Non-pigmented ciliary epithelial cell (primary cell): ENCODE measurements around the gene SFT2D3.
"Not testable (repeated sequence)": the region's sequence is repeated elsewhere in the genome, so short reads cannot be mapped to it uniquely, and the experiment has no call there.

Source experiments
- DNase-seq: peaks from one replicate; pipeline ENCODE4 v3.0.0-alpha.2; 2010; ENCODE audit warnings: low read depth

SFT2D3 gene

GRCh38 chr2:127743477-127744026 is 42.3 kb downstream of the SFT2D3 start:
- DNase-seq: no peak

GRCh38 chr2:127747621-127748020 is 46.3 kb downstream of the SFT2D3 start:
- no peak for DNase-seq

DNA sequence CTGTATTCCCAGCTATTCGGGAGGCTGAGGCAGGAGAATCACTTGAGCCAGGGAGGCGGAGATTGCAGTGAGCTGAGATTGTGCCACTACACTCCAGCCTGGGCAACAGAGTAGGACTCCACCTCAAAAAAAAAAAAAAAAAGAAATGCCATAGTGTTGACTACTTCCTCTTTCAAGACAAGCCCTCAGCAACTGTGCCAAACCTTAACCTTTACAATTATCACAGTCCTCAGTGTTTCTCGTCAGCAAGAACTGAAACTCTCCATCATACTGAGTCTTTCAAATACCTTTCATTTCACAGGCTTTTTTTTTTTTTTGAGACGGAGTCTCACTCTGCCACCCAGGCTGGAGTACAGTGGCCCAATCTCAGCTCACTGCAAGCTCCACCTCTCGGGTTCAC is 48.2 kb downstream of the SFT2D3 start:
- DNase-seq: not testable (repeated sequence)

GRCh38 chr2:127753374-127753773 is 52.1 kb downstream of the SFT2D3 start:
- DNase-seq: no peak

DNA sequence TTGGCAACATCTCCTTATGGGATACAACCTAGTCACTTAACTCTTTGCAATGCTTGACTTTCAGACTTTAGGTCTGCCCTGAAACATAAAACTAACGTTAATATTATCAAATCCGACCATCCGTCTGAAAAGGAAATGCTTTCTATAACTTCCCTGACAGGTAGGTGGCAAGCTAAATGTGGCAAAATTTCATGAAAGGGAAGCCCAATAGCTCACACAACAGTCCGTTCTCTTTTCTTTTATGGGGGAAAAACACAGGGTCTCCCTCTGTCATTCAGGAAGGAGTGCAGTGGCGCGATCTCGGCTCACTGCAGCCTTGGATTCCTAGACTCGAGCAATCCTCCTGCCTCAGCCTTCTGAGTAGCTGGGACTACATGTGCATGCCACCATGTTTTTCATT is 52.9 kb downstream of the SFT2D3 start:
- no peak for DNase-seq
